HG02623 (cell line): ENCODE measurements around the gene RHEB.

ENCODE experiments used
- ATAC-seq: cut with Tn5 transposase; IDR thresholded peaks from one replicate; pipeline ENCODE4 v1.9.1; 2021; ENCODE audit warnings: moderate library complexity; ENCODE audit not compliant: unreplicated experiment

The RHEB gene

GRCh38 chr7:151505433-151505832, 14.3 kb downstream of the RHEB start:
- no peak for ATAC-seq

GRCh38 chr7:151504715-151505326, 14.9 kb downstream of the RHEB start:
- no peak for ATAC-seq

- ATAC-seq = no peak
Observed at GRCh38 chr7:151503902-151504714, 15.6 kb downstream of the RHEB start.

GRCh38 chr7:151501676-151502075, 18.0 kb downstream of the RHEB start:
- no peak for ATAC-seq

- ATAC-seq = no peak
Observed at GRCh38 chr7:151498495-151498894, 21.2 kb downstream of the RHEB start.

- ATAC-seq = no peak
Observed at GRCh38 chr7:151497306-151497871, 22.3 kb downstream of the RHEB start.

GRCh38 chr7:151495360-151495759, 24.3 kb downstream of the RHEB start:
- ATAC-seq = no peak

- no peak for ATAC-seq
Observed at GRCh38 chr7:151494298-151495284, 25.1 kb downstream of the RHEB start.

- no peak for ATAC-seq
Observed at GRCh38 chr7:151493083-151493482, 26.6 kb downstream of the RHEB start.

GRCh38 chr7:151491859-151492258, 27.8 kb downstream of the RHEB start:
- no peak for ATAC-seq

- ATAC-seq = no peak
Observed at GRCh38 chr7:151490456-151491105, 29.1 kb downstream of the RHEB start.

GRCh38 chr7:151489498-151489897, 30.2 kb downstream of the RHEB start:
- no peak for ATAC-seq

GRCh38 chr7:151488096-151488495, 31.6 kb downstream of the RHEB start:
- no peak for ATAC-seq

GRCh38 chr7:151487228-151487627, 32.5 kb downstream of the RHEB start:
- no peak for ATAC-seq

- no peak for ATAC-seq
Observed at GRCh38 chr7:151486074-151486473, 33.6 kb downstream of the RHEB start.

- no peak for ATAC-seq
Observed at GRCh38 chr7:151484971-151485707, 34.6 kb downstream of the RHEB start.

- ATAC-seq = no peak
Observed at GRCh38 chr7:151483711-151483983, 36.0 kb downstream of the RHEB start.

GRCh38 chr7:151482883-151483710, 36.6 kb downstream of the RHEB start:
- no peak for ATAC-seq
